ENCODE measurements around the gene RAB6A.

RAB6A gene

GRCh38 chr11:73633999-73634398 lies 126.9 kb downstream of the RAB6A start:
- intact Hi-C loops (cut with micrococcal nuclease), result no loop called here
- Mint-ChIP-seq H3K27me3 (no peaks in the 10 kb centered on the region), H3K4me1 (ENCODE audit: low read depth) (peaks cover 14% of the 10 kb centered on the region), H3K27ac (no peak overlapping the region), H3K36me3 (ENCODE audit: low read depth) (no peaks in the 10 kb centered on the region), H3K4me3 (no peak overlapping the region), H3K9me3 (no peaks in the 10 kb centered on the region)

- Mint-ChIP-seq H3K4me1 (ENCODE audit: low read depth) (peaks cover 18% of the 10 kb centered on the region), H3K9me3 (no peaks in the 10 kb centered on the region), H3K27me3 (no peaks in the 10 kb centered on the region), H3K27ac (no peak overlapping the region), H3K36me3 (ENCODE audit: low read depth) (no peaks in the 10 kb centered on the region), H3K4me3 (no peak overlapping the region)
- intact Hi-C loops (cut with micrococcal nuclease), result no loop called here
Measured at GRCh38 chr11:73632996-73633395, 127.9 kb downstream of the RAB6A start.

- intact Hi-C loops (cut with micrococcal nuclease), result no loop called here
- Mint-ChIP-seq H3K4me3 (no peak overlapping the region), H3K9me3 (no peaks in the 10 kb centered on the region), H3K27me3 (no peaks in the 10 kb centered on the region), H3K27ac (no peak overlapping the region), H3K36me3 (ENCODE audit: low read depth) (no peaks in the 10 kb centered on the region), H3K4me1 (ENCODE audit: low read depth) (peaks cover 24% of the 10 kb centered on the region)
Measured at GRCh38 chr11:73629907-73630306, 131.0 kb downstream of the RAB6A start.

- Mint-ChIP-seq H3K4me1 (ENCODE audit: low read depth) (peaks cover 44% of the 10 kb centered on the region), H3K4me3 (no peak overlapping the region), H3K27ac (peak overlapping the region; percentile 63), H3K27me3 (no peaks in the 10 kb centered on the region), H3K36me3 (ENCODE audit: low read depth) (no peaks in the 10 kb centered on the region), H3K9me3 (no peaks in the 10 kb centered on the region)
- intact Hi-C loops (cut with micrococcal nuclease), result loop anchor here (1.0 kb wide), 1 partner anchor 35 kb away; no protein-coding TSS in a partner anchor
Measured at GRCh38 chr11:73625696-73626318, 135.1 kb downstream of the RAB6A start.
